ENCODE data around the gene PROP1.
"Not testable (repeated sequence)": the region's sequence is repeated elsewhere in the genome, so short reads cannot be mapped to it uniquely, and the experiment has no call there.

DNA sequence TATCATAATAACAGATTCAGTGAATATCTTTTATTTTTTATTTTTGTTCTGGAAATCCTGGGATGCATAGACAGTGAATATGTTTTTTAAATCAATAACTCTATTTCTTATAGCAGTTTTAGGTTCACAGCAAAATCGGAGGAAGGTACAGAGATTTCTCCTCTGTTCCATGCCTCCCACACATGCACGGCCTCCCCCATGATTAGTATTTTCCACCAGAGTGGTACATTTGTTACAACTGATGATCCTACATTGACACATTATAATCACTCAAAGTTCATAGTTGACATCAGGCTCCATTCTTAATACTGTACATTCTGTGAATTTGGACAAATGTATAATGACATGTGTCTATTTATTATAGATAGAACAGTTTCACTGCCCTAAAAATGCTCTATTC is 16.7 kb upstream of the PROP1 start:
- TF ChIP-seq, protein P1, sequence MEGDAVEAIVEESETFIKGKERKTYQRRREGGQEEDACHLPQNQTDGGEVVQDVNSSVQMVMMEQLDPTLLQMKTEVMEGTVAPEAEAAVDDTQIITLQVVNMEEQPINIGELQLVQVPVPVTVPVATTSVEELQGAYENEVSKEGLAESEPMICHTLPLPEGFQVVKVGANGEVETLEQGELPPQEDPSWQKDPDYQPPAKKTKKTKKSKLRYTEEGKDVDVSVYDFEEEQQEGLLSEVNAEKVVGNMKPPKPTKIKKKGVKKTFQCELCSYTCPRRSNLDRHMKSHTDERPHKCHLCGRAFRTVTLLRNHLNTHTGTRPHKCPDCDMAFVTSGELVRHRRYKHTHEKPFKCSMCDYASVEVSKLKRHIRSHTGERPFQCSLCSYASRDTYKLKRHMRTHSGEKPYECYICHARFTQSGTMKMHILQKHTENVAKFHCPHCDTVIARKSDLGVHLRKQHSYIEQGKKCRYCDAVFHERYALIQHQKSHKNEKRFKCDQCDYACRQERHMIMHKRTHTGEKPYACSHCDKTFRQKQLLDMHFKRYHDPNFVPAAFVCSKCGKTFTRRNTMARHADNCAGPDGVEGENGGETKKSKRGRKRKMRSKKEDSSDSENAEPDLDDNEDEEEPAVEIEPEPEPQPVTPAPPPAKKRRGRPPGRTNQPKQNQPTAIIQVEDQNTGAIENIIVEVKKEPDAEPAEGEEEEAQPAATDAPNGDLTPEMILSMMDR (IDR thresholded peaks at IDR 0.05), result not testable (repeated sequence)
- TF ChIP-seq POLR2A (IDR thresholded peaks at IDR 0.05), result not testable (repeated sequence)

All from adrenal gland (tissue), 5 donors.